ENCODE measurements around the gene ANKRD39. TPM values are rescaled to one million over a fixed set of nuclear protein-coding genes. Genes with fewer than 3 reads are reported as not detected.
"Not testable (repeated sequence)": the region's sequence is repeated elsewhere in the genome, so short reads cannot be mapped to it uniquely, and the experiment has no call there.

Gene ANKRD39, protein sequence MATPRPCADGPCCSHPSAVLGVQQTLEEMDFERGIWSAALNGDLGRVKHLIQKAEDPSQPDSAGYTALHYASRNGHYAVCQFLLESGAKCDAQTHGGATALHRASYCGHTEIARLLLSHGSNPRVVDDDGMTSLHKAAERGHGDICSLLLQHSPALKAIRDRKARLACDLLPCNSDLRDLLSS
- total RNA-seq: 36.4 and 38.0 TPM in 2 replicates

DNA sequence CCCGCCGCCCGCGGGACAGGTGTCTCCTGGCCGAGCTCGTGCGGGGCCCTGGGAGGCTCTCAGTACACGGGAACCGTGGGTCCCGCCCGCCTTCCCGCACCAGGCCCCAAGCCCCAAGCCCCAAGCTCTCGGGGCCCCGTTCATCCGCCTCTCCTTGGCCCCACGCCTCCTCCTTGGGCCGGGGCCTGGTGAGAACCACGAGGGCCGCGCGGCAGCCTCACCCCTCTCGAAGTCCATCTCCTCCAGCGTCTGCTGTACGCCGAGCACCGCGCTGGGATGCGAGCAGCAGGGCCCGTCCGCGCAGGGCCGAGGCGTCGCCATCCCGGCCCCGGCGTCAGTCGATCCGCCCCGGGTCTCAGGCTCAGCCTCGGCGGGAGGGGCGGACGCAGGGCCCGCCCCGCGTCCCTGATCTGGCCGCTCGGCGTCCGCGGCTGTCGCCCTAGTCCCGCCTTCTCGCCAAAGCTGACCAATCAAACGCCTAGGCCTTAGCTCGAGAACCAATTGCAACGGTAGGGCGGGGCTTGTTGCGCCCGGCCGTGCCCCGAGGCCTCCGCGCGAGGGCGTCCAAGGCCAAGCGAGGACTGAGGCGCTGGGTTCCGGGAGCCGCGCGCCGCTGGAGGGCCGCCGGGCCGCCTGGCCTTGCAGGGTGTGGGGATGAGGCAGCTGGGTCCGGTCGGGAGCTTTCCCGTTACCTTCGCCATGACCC, at the start of gene ANKRD39:
Gene ANKRD39, minus strand, starts transcription at position 350 of the 706 bp plus-strand sequence. Its CDS starts 29 bp downstream, at position 321.
- intact Hi-C loops (cut with micrococcal nuclease): loop anchor here (1.0 to 5.0 kb wide), 9 partner anchors 10 to 319 kb away; partner anchors contain the start of genes CNNM3, CNNM4 and KANSL3

DNA sequence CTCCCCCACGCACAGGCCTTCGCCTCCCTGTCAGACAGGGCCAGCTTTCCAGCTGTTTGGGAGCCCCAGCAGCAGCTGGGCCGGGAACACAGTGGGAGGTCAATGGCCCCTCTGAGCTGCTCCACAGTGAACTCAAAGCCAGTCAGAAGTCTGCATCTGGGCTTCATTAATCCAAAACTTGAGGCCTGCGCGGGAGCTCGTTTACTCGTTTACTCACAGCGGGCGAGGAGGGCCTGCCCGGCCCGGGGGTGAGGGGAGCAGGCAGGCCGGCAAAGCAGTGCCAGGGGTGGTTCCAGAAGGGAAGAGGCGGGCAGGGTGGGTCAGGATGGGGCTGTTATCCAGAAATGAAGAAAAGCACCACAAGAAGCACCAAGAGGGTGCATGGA, 48.9 kb upstream of the ANKRD39 start:
- intact Hi-C loops (cut with micrococcal nuclease): no loop called here

DNA sequence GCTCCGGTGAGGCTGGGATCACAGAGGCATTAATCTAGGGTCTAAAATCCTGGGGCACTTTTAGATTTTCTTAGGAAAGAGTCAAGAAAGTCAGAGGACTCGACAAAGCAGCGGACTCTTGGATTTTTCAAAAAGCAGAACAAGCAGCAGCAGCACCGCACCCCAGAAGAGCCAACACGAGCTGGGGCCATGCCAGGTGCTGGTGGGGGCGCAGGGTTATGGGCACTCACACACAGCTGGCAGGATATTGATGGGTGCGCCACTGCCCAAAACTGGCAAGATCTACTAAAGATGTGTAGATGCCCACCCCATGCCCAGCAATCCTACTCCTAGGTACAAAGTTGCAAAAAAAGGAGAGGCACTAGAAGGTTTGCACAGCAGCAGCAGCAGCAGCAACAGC, 46.0 kb upstream of the ANKRD39 start:
- intact Hi-C loops (cut with micrococcal nuclease): no loop called here

DNA sequence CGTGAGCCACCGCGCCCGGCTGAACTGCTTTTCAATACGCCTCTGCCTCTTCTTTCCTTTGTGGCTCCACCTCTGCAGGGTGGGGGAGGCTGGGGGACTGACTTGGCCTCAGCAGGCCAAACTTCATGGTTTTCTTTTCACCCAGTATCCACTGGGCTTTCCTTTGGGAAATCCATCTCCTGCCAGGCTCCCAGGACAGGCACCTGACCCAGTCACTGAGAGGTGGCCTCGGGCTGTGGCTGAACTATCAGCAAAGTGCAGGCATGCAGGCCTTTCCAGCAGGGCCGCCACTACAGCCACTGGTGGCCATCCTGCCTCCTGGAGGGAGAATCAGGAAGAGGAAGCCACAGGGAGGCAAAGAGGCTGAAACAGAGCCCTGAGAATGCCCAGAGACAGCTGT, 45.5 kb upstream of the ANKRD39 start:
- intact Hi-C loops (cut with micrococcal nuclease): no loop called here

DNA sequence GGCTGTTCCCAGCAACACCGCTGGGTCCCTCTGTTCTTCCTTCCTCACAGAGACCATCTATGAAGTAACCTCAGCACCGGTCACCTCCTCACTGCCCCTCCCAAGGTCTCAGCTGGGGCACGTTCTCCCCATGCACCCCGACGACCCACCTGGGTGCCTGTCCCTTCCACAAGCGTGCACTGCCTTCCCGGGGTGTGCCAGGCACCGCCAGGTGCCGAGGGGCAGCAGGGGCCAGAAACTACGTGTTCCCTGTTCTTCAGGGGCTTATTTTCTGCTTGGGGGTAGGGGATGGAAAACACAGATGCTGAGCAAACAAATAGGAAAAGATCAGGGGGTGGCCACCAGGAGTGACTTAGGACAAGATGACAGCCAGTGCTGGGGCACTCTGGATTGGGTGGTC, 42.4 kb upstream of the ANKRD39 start:
- intact Hi-C loops (cut with micrococcal nuclease): no loop called here

DNA sequence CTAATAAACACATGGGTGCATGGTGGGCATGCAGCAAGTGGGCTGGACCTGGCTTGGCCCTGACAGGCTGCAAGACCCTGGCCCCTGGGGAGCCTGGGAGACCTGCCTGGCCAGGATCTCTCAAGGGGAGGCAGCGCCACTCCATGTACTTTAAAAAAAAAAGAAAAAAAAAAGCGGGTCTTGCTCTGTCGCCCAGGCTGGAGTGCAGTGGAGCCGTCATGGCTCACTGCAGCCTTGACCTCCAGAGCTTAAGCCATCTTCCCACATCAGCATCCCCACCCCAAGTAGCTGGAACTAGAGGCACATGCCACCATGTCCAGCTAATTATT, 41.6 kb upstream of the ANKRD39 start:
- intact Hi-C loops (cut with micrococcal nuclease): no loop called here

DNA sequence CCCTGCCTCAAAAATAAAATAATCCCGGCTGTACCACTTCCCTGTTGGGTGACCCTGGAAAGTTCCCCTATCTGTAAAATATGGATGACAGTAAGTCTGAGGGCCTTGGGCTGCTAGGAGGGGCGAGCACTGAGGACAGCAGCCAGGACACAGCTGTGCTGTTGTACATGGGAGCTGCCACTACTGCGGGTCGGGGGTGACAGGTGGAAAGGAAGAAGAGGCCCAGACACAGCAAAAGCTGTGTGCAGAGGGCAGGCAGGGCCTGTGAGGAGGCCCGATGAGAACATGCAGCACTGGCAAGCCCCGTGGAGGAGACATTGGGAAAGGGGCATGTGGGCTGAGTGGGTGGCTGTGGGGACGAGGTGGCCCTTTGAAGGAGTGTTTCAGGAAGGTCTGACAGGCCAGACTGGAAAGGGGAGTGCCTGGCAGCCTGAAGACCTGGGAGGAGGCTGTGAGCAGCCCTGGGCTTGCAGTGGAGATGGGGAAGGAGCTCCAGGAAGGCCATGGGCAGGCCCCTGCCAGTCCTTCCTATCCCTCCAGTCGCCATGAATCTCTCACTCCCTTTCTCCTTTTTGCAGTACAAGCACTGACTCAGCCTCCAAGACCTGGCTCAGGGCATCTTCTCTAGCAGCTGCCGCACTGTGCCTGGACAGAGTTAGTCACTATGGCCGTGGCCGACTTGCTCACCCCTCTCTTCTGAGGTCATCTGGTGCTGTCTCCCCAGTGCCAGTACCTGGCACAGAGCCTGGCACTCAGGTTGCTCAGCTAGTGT, 41.0 kb upstream of the ANKRD39 start:
- intact Hi-C loops (cut with micrococcal nuclease): no loop called here

DNA sequence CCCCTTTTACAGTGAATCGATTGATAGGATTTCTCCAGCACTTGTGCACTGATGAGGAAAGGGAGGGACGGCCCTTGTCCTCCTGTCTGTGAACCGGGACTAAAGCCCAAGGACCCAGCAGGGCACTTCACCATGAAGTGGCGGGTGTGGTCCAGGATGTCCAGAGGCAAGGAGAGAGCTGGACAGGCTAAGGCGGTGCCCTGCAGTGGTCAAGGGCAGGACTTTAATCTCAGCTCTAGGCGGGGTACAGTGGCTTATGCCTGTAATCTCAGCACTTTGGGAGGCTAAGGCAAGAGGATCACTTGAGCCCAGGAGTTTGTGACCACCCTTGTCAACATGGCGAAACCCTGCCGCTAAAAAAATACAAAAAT, 40.3 kb upstream of the ANKRD39 start:
- intact Hi-C loops (cut with micrococcal nuclease): no loop called here

DNA sequence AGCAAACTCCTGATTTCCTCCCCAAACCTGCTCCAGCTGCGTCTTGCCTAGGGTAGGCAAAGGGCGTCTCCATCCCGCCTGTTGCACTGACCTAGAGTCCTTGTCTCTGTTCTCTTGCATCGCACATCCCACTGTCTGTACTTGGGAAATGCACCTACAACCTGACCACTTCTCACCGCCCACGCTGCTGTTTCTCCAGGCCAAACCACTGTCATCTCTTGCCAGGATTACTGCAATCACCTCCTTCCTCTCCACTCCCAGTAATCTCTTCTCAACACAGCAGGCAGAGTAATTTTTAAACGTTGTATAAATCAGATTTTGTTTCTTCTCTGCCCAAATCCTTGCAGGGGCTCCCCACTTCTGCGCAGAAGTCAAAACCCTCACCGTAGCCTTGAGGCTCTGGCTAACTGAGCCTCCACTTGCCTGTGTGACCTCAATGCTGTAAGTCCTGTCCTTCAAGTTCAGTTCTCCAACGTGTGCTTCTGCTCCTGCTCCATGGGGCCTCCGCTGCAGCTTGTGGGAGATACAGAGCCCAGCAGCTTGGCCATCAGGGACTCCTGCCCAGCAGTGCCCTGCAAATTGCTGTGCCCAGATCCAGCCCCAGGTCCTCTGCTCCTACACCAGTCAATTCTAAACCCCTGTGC, 39.8 kb upstream of the ANKRD39 start:
- intact Hi-C loops (cut with micrococcal nuclease): no loop called here

DNA sequence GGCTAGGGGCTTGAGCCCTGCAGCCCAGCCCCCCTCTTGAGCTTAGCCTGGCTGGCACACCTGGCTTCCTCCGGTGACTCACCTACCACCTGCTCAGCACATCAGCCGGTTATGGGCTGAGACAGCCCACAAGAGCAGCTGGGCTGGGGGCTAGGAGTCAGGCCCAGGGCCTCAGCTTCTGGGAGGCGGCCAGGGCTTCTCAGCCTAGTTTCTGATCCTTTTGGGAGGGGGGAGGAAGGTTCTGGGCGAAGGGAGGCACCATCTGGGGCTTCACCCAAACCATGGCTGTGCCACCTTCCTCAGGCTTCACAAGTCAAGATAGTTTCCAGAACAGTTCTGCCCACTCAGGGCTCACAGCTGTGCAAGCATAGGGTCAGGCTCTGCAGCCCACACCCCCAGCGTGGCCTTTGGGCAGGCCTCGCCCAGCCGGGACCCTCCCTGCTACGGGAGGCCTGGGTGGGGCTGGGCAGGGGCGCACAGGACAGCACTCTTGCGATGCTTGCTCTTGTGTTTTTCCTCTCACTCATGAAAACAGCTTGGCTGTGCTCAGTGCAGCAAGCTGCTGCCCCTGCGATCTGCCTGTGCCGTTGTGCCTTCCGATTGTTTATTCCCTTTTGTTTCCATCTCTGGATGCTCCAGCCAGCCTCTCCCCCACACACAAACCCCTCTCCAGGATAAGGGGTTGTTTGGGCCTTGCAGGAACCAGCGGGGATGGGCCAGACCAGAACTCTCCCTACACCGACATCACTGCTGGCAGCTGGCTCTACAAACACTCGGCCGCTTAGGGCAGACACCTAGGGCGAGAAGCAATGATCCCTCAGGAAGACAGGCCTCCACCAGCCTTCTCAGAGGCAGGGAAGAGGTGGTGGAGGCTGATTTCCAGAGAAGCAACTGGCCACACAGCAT, 38.2 kb upstream of the ANKRD39 start:
- intact Hi-C loops (cut with micrococcal nuclease): no loop called here

DNA sequence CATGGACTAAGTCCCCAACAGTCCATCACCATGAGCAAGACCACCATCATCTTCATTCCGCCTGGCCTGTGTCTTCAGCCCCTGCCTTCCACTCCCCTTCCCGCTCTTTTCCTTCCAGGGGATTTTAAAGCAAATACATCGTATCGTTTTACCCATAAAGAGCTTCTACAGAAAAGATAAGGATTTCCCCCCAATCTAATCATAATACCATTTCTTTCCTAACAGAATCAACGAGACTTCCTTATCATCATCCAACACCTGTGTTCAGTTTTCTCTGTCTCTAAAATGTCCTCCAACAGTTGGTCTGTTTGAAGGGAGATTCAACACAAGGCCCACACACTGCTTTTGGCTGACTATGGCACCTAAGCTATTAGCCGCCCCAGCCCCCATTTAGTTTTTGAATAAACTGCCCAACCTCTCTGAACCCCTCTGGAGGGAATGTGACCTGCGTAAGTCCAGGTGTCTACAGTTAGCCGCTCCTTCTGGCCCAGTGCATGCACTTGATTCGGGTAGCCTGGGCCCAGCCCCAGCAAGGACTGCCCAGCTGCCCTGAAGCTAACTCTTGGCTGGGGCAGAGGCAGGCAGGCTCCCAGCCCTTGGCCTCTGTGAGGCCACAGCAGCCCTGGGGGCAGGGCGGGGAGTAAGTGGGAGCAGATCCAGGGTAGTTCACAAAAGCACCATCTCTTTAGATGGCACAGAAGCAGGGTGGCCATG, 37.4 kb upstream of the ANKRD39 start:
- intact Hi-C loops (cut with micrococcal nuclease): no loop called here

DNA sequence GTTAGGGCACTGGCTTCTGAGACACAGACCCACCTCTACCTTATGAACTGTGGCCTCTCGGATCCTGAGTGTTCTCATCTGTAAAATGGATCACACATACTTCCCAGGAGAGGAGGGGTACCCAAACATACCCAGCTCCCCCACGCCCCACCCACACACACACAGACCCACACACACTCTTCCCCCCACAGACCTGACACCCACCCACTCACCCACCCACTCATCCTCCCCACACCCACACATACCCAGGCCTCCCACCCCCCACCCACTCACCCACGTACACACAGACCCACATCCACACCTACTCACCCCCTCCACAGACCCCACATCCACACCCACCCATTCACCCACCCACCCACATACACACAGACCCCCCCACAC, 36.3 kb upstream of the ANKRD39 start:
- intact Hi-C loops (cut with micrococcal nuclease): no loop called here

DNA sequence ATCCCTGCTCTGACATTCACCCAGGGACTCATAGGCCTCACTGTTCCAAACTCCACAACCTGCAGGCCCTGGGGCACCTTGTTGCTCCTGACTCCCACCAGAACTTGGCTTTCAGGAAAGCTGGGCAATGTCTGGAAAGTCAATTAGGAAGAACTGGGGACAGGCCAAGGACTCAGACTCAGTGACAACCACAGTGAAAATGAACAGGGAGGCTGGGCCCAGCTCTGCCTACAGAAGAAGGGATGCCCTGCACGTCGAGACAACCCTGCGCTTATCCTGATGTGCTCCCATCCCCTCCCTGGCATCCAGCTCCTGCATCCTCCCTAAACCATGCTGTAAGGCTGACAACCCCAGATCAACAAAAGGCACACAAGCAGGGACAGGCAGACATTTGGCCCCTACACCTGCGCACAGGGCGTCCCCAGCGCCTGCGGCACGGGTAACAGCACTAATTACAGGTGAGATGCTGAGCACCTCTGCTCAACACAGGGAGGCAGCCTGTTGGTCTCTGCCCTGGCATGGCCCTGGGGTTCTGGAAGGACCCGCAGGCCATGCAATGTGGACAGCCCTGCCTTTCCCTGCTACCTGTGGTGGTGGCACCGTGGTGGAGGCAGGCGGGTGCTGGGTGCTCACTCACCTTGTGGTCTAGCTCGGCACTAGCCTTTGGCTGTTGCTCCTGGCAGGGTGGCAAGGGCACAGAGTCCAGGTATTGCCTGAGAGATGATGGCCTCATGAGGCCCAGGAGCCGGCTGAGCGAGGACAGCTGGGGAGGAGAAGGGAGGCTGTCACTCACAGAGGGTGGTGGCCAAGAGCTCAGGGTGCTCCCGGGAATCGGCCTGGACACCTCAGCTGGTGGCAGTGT, 35.7 kb upstream of the ANKRD39 start:
- intact Hi-C loops (cut with micrococcal nuclease): no loop called here

DNA sequence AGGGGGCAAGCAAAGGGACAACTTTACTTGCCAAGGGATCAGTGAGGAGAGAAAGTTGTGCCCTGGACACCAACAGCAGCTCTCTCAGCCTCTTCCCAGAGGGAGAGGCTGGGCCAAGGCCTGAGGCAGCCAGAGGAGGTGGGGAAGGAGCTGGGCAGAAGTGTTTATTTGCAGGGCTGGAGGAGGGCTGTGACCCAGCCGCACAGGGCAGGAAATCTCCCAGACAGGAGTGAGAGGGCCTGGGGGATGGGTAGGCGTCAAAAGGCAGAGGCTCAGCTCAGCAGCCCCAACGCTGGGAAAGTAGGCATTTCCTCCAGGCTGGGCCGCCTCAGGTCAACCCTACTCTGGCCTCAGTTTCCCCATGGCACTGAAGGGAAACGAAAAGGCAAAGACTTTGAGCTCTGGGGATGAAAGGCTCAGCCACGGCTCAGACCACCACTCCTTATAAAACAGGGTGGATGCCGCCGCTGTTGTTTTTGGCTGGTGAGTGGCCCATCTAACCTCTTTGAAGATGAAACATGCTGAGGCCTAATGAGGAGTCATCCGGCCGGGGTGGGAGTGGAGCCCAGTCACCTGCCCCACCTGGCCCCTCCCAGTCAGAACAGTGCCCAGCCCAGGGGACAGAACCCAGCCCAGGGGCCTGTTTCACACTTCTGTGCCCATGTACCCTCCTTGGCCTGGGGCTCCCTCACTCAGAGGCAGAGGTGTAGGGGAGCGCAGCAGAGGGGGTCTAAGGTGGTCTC, 33.9 kb upstream of the ANKRD39 start:
- intact Hi-C loops (cut with micrococcal nuclease): no loop called here

DNA sequence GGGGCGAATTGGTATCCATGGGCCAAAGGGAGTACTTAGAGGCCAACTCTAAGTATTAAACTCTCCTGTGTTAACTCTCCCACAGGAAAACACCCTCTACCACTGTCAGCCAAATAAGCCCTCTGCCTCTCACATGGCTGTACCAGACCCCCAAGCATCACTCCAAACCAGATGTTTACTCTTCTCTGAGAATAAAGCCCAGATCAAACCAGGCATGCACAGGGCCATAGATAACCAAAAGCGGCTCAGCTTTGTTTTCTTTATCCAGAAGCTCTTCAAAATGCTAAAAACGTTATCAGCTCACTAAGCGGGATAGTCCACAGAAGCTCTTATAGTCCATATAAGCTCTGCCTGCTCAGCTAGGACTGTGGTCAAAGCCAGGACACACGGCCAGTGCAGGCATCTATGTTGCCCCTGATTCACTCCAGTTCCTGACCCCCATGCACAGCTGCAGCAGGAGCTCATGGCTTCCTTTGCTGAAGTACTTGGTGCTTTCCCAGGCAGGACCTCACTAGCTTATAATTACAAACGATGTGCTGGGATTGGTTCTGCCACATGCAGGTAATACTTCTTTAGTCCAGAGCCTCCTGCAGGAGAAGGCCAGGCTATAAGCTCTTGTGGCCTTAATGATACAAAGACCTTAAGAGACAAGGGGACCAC, 33.0 kb upstream of the ANKRD39 start:
- intact Hi-C loops (cut with micrococcal nuclease): no loop called here

DNA sequence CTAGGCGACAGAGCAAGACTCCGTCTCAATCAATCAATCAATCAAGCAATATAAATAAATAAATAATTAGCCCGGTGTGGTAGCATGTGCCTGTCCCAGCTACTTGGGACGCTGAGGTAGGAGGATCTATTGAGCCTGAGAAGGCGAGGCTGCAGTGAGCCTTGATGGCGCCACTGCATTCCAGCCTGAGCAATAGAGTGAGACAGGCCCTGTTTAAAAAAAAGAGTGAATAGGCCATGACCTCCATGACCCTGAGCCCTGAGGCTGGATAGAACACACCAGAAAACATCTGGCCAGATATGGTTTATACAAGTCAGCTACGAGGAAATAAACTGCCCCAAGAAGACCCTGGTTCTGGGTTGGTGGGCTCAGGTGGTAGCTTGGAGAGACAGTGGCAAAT, 32.4 kb upstream of the ANKRD39 start:
- intact Hi-C loops (cut with micrococcal nuclease): no loop called here

DNA sequence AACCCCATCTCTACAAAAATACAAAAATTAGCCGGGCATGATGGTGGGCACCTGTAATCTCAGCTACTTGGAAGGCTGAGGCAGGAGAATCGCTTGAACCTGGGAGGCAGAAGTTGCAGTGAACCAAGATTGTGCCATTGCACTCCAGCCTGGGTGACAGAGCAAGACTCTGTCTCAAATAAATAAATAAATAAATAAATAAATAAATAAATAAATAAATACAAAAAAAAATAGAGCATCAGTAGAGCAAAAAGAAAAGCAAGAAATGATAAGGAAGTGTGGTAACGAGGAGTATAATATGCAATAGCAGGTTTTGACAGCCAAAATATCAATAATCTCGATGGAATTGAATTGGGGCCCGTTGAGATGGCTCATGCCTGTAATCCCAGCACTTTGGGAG, 31.7 kb upstream of the ANKRD39 start:
- intact Hi-C loops (cut with micrococcal nuclease): not testable (repeated sequence)
